22Rv1 (cell line): Measurements from ENCODE around the gene BCAS2.

ENCODE experiments used
- ZFX ChIP-seq: fragments of 450-650 bp; IDR thresholded peaks from 2 replicates; pipeline ENCODE4 v1.6.1; 2017; ENCODE audit warnings: antibody characterized with exemption, borderline replicate concordance
- TF ChIP-seq, protein P1 (sequence below): fragments of 450-650 bp; IDR thresholded peaks from 2 replicates; pipeline ENCODE4 v1.5.1; 2017; ENCODE audit warnings: mild to moderate bottlenecking

DNA sequence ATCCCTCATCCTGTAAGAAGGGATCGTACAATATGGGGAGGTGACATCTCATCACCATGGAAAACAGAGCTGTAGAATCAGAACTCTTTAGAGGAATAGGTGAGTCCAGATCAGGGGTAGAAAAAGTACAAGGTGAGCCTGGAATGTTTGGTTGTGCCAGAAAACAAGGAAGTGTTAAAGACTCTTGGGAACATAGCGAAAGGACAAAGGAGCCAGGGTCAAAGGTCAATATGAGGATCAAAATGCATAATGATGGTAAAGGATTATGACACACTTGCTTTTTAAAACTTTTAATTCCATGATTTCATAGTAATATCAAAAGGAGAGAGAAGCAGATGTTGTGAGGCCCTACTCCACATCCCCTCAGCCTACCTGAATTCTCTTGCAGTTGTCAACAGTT lies 51.2 kb downstream of the BCAS2 start:
- TF ChIP-seq, protein P1, sequence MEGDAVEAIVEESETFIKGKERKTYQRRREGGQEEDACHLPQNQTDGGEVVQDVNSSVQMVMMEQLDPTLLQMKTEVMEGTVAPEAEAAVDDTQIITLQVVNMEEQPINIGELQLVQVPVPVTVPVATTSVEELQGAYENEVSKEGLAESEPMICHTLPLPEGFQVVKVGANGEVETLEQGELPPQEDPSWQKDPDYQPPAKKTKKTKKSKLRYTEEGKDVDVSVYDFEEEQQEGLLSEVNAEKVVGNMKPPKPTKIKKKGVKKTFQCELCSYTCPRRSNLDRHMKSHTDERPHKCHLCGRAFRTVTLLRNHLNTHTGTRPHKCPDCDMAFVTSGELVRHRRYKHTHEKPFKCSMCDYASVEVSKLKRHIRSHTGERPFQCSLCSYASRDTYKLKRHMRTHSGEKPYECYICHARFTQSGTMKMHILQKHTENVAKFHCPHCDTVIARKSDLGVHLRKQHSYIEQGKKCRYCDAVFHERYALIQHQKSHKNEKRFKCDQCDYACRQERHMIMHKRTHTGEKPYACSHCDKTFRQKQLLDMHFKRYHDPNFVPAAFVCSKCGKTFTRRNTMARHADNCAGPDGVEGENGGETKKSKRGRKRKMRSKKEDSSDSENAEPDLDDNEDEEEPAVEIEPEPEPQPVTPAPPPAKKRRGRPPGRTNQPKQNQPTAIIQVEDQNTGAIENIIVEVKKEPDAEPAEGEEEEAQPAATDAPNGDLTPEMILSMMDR = no peak
- TF ChIP-seq ZFX = no peak
